ENCODE measurements around the gene ABL2. TPM values are rescaled to one million over a fixed set of nuclear protein-coding genes. Genes with fewer than 3 reads are reported as not detected.

ABL2 gene
- total and polyA plus RNA-seq, 8 donors, result 1.3 to 26.6 (median 6.7) TPM

DNA sequence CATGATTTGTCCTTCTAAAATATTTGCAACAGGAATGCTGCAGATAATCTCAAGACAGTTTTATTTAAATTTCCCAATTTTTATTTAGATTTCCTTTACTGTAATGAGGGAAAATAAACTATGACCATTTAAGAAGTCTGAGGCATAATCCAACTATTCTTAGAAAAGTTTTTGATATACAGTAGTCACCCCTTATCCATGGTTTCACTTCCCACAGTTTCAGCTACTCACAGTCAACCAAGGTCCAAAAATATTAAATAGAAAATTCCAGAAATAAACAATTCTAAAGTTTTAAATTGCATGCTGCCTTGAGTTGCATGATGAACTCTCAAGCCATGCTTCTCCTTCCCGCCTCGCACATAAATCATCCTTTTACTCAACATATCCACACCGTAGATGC lies 114.3 kb downstream of the ABL2 start:
- Histone ChIP-seq H3K27ac (no peak overlapping the region), H3K9me3 (no peaks in the 10 kb centered on the region), H3K4me3 (no peak overlapping the region), H3K4me1 (peaks cover 0 to 4% (median 0%) of the 10 kb centered on the region in 4 donors), H3K27me3 (no peaks in the 10 kb centered on the region), H3K36me3 (peaks cover 20 to 98% (median 93%) of the 10 kb centered on the region in 4 donors)
- TF ChIP-seq POLR2A (IDR thresholded peaks at IDR 0.05) (no peak), POLR2AphosphoS5 (IDR thresholded peaks at IDR 0.05) (no peak), EP300 (IDR thresholded peaks at IDR 0.05) (no peak)
- TF ChIP-seq, protein P1, sequence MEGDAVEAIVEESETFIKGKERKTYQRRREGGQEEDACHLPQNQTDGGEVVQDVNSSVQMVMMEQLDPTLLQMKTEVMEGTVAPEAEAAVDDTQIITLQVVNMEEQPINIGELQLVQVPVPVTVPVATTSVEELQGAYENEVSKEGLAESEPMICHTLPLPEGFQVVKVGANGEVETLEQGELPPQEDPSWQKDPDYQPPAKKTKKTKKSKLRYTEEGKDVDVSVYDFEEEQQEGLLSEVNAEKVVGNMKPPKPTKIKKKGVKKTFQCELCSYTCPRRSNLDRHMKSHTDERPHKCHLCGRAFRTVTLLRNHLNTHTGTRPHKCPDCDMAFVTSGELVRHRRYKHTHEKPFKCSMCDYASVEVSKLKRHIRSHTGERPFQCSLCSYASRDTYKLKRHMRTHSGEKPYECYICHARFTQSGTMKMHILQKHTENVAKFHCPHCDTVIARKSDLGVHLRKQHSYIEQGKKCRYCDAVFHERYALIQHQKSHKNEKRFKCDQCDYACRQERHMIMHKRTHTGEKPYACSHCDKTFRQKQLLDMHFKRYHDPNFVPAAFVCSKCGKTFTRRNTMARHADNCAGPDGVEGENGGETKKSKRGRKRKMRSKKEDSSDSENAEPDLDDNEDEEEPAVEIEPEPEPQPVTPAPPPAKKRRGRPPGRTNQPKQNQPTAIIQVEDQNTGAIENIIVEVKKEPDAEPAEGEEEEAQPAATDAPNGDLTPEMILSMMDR (IDR thresholded peaks at IDR 0.05), result no peak
- intact Hi-C loops (cut with DNase I; ENCODE audit: low total_unique reads), result no loop called here
- DNase-seq, result no peak
- WGBS, 5 donors, result 84 to 96% (median 94%) methylated on average over 3 of the region's 3 CpGs

- no peak for DNase-seq
- Histone ChIP-seq H3K27me3 (no peaks in the 10 kb centered on the region), H3K27ac (no peak overlapping the region), H3K9me3 (no peaks in the 10 kb centered on the region), H3K4me1 (no peaks in the 10 kb centered on the region), H3K36me3 (peaks cover 45 to 76% (median 68%) of the 10 kb centered on the region in 4 donors), H3K4me3 (no peak overlapping the region)
- intact Hi-C loops (cut with DNase I; ENCODE audit: low total_unique reads), result no loop called here
- no peak for TF ChIP-seq POLR2AphosphoS5 (IDR thresholded peaks at IDR 0.05)
- no peak for TF ChIP-seq POLR2A (IDR thresholded peaks at IDR 0.05)
- no peak for TF ChIP-seq EP300 (IDR thresholded peaks at IDR 0.05)
- TF ChIP-seq, protein P1 (IDR thresholded peaks at IDR 0.05), result no peak
- 93 to 100% (median 96%) methylated on average over 1 to 2 of the region's 2 CpGs for WGBS, 5 donors
Observed at GRCh38 chr1:179108644-179109043, 120.8 kb downstream of the ABL2 start.

DNA sequence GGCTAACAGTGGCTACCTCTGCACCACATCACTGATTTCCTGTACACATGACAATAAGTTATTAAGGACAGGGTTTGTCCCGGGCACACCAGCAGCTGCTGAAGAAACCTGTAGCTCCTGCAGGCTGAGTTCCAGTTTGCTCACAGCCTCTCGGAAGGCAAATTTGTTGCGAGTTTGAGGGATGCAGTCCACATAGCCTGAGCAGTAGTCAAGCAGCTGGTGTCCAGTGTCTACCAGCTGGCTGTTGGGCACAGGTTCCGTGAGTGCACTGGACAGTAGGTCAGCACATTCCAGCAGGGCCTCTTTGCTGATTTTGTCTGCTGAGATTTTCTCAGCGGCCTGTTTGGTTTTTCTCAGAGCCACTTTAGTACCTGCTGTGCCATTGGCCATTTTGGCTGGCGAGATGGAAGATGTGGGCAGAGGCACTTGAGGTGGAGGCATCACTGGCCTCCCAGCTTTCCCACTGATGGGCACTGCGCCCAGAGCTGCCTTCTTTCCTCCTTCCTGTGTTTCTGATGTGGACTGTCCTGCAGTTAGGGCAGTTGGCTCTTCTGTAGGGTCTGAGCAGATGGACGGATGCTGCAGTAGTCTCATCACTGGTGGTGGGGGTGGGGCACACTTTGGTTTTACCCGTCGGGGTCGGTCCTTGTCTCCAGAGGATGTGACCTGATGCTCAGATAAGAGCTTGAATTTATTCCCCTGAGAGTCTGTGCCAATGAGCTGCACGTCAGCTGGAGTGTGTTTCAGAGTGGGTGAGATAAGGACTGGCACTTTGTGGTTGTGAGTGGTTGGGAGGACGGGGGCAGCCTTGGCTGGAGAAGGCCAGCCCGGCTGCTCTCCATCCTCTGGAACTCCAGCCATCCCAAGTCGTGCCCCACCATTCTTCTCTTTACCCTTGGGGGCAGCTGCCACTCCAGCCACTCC lies 121.5 kb downstream of the ABL2 start:
- intact Hi-C loops (cut with DNase I; ENCODE audit: low total_unique reads), result no loop called here
- TF ChIP-seq EP300 (IDR thresholded peaks at IDR 0.05), result no peak
- TF ChIP-seq, protein P1 (IDR thresholded peaks at IDR 0.05), result no peak
- no peak for TF ChIP-seq POLR2A (IDR thresholded peaks at IDR 0.05)
- no peak for TF ChIP-seq POLR2AphosphoS5 (IDR thresholded peaks at IDR 0.05)
- Histone ChIP-seq H3K9me3 (no peaks in the 10 kb centered on the region), H3K4me3 (no peak overlapping the region), H3K27me3 (no peaks in the 10 kb centered on the region), H3K36me3 (peaks cover 45 to 69% (median 64%) of the 10 kb centered on the region in 4 donors), H3K27ac (no peak overlapping the region), H3K4me1 (no peaks in the 10 kb centered on the region)
- no peak for DNase-seq
- WGBS, 5 donors, result 80 to 90% (median 86%) methylated on average over 13 to 15 of the region's 15 CpGs

- DNase-seq, result peak in 1 of 2 donors; percentile 65
- Histone ChIP-seq H3K9me3 (no peaks in the 10 kb centered on the region), H3K36me3 (peaks cover 32 to 52% (median 48%) of the 10 kb centered on the region in 4 donors), H3K27ac (no peak overlapping the region), H3K27me3 (no peaks in the 10 kb centered on the region), H3K4me3 (no peak overlapping the region), H3K4me1 (no peaks in the 10 kb centered on the region)
- intact Hi-C loops (cut with DNase I; ENCODE audit: low total_unique reads), result no loop called here
- no peak for TF ChIP-seq POLR2A (IDR thresholded peaks at IDR 0.05)
- TF ChIP-seq, protein P1 (IDR thresholded peaks at IDR 0.05), result peak in 4 of 7 experiments; percentile 13 to 24 (median 16)
- no peak for TF ChIP-seq EP300 (IDR thresholded peaks at IDR 0.05)
- 47 to 67% (median 59%) methylated on average over 7 of the region's 7 CpGs for WGBS, 5 donors
Observed at GRCh38 chr1:179105393-179105792, 124.1 kb downstream of the ABL2 start.
